ENCODE data around the gene CHFR. TPM values are rescaled to one million over a fixed set of nuclear protein-coding genes. Genes with fewer than 3 reads are reported as not detected.
"Not testable (repeated sequence)": the region's sequence is repeated elsewhere in the genome, so short reads cannot be mapped to it uniquely, and the experiment has no call there.

Gene CHFR
- total RNA-seq, 1 donor from 2014 or later: 55.0 TPM

DNA sequence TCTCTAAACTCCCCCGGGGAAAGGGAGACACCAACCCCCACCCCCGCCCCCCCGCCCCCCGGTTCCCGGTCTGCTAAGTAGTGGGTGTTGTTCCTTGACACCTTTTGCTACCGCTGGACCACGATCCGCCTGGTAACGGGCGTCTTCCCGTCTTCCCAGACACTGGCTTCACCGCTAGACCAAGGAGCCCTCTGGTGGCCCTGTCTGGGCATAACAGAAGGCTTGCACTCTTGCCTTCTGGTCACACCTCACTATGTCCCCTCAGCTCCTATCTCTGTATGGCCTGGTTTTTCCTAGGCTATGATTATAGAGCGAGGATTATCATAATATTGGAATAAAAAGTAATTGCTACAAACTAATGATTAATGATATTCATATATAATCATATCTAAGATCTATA lies 78.0 kb downstream of the CHFR start:
- H3K9me3 Mint-ChIP-seq; H3K4me3 Mint-ChIP-seq (ENCODE audit: low read depth); DNase-seq (ENCODE audit: low spot score); intact Hi-C loops (cut with micrococcal nuclease); H3K27me3 Mint-ChIP-seq (ENCODE audit: low read depth); H3K27ac Mint-ChIP-seq: not testable (repeated sequence)
- Mint-ChIP-seq H3K36me3 (ENCODE audit: low read depth) (peaks cover 69% of the 10 kb centered on the region), H3K4me1 (ENCODE audit: low read depth) (peaks cover 20% of the 10 kb centered on the region)

- Mint-ChIP-seq H3K27ac (no peak overlapping the region), H3K4me3 (ENCODE audit: low read depth) (no peak overlapping the region), H3K9me3 (peaks cover 5% of the 10 kb centered on the region), H3K4me1 (ENCODE audit: low read depth) (peaks cover 17% of the 10 kb centered on the region), H3K27me3 (ENCODE audit: low read depth) (no peaks in the 10 kb centered on the region), H3K36me3 (ENCODE audit: low read depth) (peaks cover 75% of the 10 kb centered on the region)
- DNase-seq (ENCODE audit: low spot score): no peak
- intact Hi-C loops (cut with micrococcal nuclease): no loop called here
Observed at GRCh38 chr12:132807295-132808092, 79.9 kb downstream of the CHFR start.

- Mint-ChIP-seq H3K27me3 (ENCODE audit: low read depth) (no peaks in the 10 kb centered on the region), H3K36me3 (ENCODE audit: low read depth) (peaks cover 72% of the 10 kb centered on the region), H3K9me3 (peaks cover 5% of the 10 kb centered on the region), H3K4me3 (ENCODE audit: low read depth) (no peak overlapping the region), H3K4me1 (ENCODE audit: low read depth) (peaks cover 14% of the 10 kb centered on the region), H3K27ac (no peak overlapping the region)
- intact Hi-C loops (cut with micrococcal nuclease): no loop called here
- DNase-seq (ENCODE audit: low spot score): no peak
Observed at GRCh38 chr12:132806857-132807256, 80.5 kb downstream of the CHFR start.

DNA sequence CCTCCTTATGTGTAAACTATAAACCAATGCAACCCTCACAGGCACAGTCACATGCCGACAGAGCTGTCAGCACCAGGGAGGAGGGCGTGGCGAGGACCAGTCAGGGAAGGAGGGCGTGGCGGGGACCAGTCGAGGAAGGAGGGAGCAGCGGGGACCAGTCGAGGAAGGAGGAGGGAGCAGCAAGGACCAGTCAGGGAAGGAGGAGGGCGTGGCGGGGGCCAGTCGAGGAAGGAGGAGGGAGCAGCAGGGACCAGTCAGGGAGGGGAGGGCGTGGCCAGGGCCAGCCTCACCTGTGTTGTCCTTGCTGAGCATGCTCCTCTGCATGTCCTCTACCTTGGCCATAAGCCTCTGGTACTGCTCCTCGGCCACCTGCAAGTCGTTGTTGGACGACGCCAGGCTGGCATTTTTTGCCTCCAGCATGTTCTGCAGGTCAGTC lies 83.0 kb downstream of the CHFR start:
- Mint-ChIP-seq H3K9me3 (no peaks in the 10 kb centered on the region), H3K27me3 (ENCODE audit: low read depth) (no peaks in the 10 kb centered on the region), H3K4me1 (ENCODE audit: low read depth) (peaks cover 10% of the 10 kb centered on the region), H3K4me3 (ENCODE audit: low read depth) (no peak overlapping the region), H3K36me3 (ENCODE audit: low read depth) (peaks cover 72% of the 10 kb centered on the region), H3K27ac (no peak overlapping the region)
- no peak for DNase-seq (ENCODE audit: low spot score)
- intact Hi-C loops (cut with micrococcal nuclease): no loop called here

DNA sequence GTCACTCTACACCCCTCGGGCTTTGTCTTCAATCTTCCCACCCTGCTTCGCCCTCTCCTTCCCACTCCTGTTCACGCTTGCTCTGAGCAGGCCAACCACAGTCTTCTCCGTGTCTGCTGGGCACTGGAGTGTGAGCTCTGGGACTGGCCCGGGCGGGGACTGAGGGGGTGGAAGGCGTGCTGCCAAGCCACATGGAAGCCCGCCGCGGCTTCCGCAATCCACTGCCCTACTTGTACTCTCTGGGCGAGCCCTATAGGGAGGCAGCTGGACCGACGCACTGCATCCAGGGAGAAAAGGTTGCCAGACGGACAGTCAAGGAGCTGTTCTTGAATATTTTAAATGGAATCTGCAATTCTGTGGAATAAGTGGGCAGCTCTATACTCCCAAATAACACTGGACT lies 83.5 kb downstream of the CHFR start:
- Mint-ChIP-seq H3K27ac (no peak overlapping the region), H3K9me3 (no peaks in the 10 kb centered on the region)
- intact Hi-C loops (cut with micrococcal nuclease): no loop called here

GRCh38 chr12:132803125-132803524 lies 84.3 kb downstream of the CHFR start:
- no peak for DNase-seq (ENCODE audit: low spot score)
- H3K4me3 Mint-ChIP-seq (ENCODE audit: low read depth): no peak overlapping the region
- no peaks in the 10 kb centered on the region for H3K9me3 Mint-ChIP-seq
- H3K27me3 Mint-ChIP-seq (ENCODE audit: low read depth): no peaks in the 10 kb centered on the region
- no peak overlapping the region for H3K27ac Mint-ChIP-seq
- peaks cover 10% of the 10 kb centered on the region for H3K4me1 Mint-ChIP-seq (ENCODE audit: low read depth)
- peaks cover 62% of the 10 kb centered on the region for H3K36me3 Mint-ChIP-seq (ENCODE audit: low read depth)
- intact Hi-C loops (cut with micrococcal nuclease): no loop called here

More for the DNA sequence above, 83.5 kb downstream of the CHFR start:
- DNase-seq (ENCODE audit: low spot score): no peak
- Mint-ChIP-seq H3K36me3 (ENCODE audit: low read depth) (peaks cover 70% of the 10 kb centered on the region), H3K4me1 (ENCODE audit: low read depth) (peaks cover 10% of the 10 kb centered on the region), H3K27me3 (ENCODE audit: low read depth) (no peaks in the 10 kb centered on the region), H3K4me3 (ENCODE audit: low read depth) (no peak overlapping the region)

DNA sequence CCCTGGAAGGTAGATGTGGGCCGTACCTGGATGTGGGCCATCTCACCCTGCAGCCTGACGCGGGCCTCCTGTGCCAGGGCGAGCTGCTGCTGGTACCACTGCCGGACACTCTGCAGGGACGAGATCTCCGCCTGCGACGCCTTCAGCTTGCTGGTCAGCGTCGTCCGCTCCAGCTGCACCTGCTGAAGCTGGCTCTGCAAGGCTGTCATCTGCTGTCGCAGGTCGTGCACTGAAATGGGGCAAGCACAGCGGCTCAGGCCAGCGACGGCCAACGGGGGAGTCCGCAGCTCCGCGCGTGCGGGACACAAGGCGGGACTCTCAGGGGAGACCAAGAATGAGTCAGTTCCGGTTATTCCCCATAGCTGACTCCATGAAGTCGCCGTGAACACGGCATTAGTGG lies 85.7 kb downstream of the CHFR start:
- Mint-ChIP-seq H3K9me3 (no peaks in the 10 kb centered on the region), H3K36me3 (ENCODE audit: low read depth) (peaks cover 60% of the 10 kb centered on the region), H3K27me3 (ENCODE audit: low read depth) (no peaks in the 10 kb centered on the region), H3K4me3 (ENCODE audit: low read depth) (no peak overlapping the region), H3K27ac (no peak overlapping the region), H3K4me1 (ENCODE audit: low read depth) (peaks cover 5% of the 10 kb centered on the region)
- DNase-seq (ENCODE audit: low spot score): no peak
- intact Hi-C loops (cut with micrococcal nuclease): no loop called here

DNA sequence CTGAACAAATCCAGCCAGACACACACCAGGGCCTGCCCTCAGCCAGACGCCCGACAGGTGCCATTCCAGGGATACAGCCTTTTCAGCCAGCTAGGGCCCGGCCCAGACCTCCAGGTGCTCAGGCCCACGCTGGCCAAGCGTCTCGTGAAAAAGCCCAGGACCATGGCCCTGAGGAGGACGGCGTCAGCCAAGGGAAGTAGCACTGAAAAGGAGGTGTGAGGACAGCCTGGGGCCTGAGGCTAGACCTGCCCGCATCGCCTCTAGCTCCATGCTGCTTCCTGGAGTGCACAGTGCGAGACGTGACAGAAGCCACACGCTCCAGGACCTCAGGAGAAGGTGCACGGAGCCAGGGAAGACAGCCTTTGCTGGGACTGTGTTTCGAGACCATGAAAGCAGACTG lies 88.6 kb downstream of the CHFR start:
- no peak for DNase-seq (ENCODE audit: low spot score)
- H3K27ac Mint-ChIP-seq: no peak overlapping the region
- H3K9me3 Mint-ChIP-seq: no peaks in the 10 kb centered on the region
- H3K4me1 Mint-ChIP-seq (ENCODE audit: low read depth): no peaks in the 10 kb centered on the region
- intact Hi-C loops (cut with micrococcal nuclease): no loop called here
- H3K27me3 Mint-ChIP-seq (ENCODE audit: low read depth): no peaks in the 10 kb centered on the region
- H3K4me3 Mint-ChIP-seq (ENCODE audit: low read depth): no peak overlapping the region
- peaks cover 69% of the 10 kb centered on the region for H3K36me3 Mint-ChIP-seq (ENCODE audit: low read depth)

GRCh38 chr12:132797820-132798570 lies 89.4 kb downstream of the CHFR start:
- intact Hi-C loops (cut with micrococcal nuclease): no loop called here
- no peaks in the 10 kb centered on the region for H3K4me1 Mint-ChIP-seq (ENCODE audit: low read depth)
- no peaks in the 10 kb centered on the region for H3K9me3 Mint-ChIP-seq
- no peak overlapping the region for H3K4me3 Mint-ChIP-seq (ENCODE audit: low read depth)
- DNase-seq (ENCODE audit: low spot score): no peak
- H3K36me3 Mint-ChIP-seq (ENCODE audit: low read depth): peaks cover 63% of the 10 kb centered on the region
- H3K27ac Mint-ChIP-seq: no peak overlapping the region
- no peaks in the 10 kb centered on the region for H3K27me3 Mint-ChIP-seq (ENCODE audit: low read depth)

GRCh38 chr12:132795847-132796246 lies 91.6 kb downstream of the CHFR start:
- DNase-seq (ENCODE audit: low spot score): no peak
- H3K27ac Mint-ChIP-seq: no peak overlapping the region
- no peaks in the 10 kb centered on the region for H3K9me3 Mint-ChIP-seq
- H3K36me3 Mint-ChIP-seq (ENCODE audit: low read depth): peaks cover 61% of the 10 kb centered on the region
- no peak overlapping the region for H3K4me3 Mint-ChIP-seq (ENCODE audit: low read depth)
- H3K27me3 Mint-ChIP-seq (ENCODE audit: low read depth): no peaks in the 10 kb centered on the region
- intact Hi-C loops (cut with micrococcal nuclease): no loop called here
- no peaks in the 10 kb centered on the region for H3K4me1 Mint-ChIP-seq (ENCODE audit: low read depth)

- DNase-seq (ENCODE audit: low spot score); H3K9me3 Mint-ChIP-seq; H3K27ac Mint-ChIP-seq; intact Hi-C loops (cut with micrococcal nuclease); H3K4me1 Mint-ChIP-seq (ENCODE audit: low read depth); H3K4me3 Mint-ChIP-seq (ENCODE audit: low read depth); H3K27me3 Mint-ChIP-seq (ENCODE audit: low read depth): not testable (repeated sequence)
- H3K36me3 Mint-ChIP-seq (ENCODE audit: low read depth): peaks cover 68% of the 10 kb centered on the region
Observed at GRCh38 chr12:132791940-132792339, 95.5 kb downstream of the CHFR start.

- Mint-ChIP-seq H3K4me1 (ENCODE audit: low read depth) (no peaks in the 10 kb centered on the region), H3K4me3 (ENCODE audit: low read depth) (no peak overlapping the region), H3K27ac (no peak overlapping the region), H3K36me3 (ENCODE audit: low read depth) (peaks cover 67% of the 10 kb centered on the region), H3K27me3 (ENCODE audit: low read depth) (no peaks in the 10 kb centered on the region), H3K9me3 (no peaks in the 10 kb centered on the region)
- DNase-seq (ENCODE audit: low spot score): no peak
- intact Hi-C loops (cut with micrococcal nuclease): no loop called here
Observed at GRCh38 chr12:132789099-132789471, 98.3 kb downstream of the CHFR start.

DNA sequence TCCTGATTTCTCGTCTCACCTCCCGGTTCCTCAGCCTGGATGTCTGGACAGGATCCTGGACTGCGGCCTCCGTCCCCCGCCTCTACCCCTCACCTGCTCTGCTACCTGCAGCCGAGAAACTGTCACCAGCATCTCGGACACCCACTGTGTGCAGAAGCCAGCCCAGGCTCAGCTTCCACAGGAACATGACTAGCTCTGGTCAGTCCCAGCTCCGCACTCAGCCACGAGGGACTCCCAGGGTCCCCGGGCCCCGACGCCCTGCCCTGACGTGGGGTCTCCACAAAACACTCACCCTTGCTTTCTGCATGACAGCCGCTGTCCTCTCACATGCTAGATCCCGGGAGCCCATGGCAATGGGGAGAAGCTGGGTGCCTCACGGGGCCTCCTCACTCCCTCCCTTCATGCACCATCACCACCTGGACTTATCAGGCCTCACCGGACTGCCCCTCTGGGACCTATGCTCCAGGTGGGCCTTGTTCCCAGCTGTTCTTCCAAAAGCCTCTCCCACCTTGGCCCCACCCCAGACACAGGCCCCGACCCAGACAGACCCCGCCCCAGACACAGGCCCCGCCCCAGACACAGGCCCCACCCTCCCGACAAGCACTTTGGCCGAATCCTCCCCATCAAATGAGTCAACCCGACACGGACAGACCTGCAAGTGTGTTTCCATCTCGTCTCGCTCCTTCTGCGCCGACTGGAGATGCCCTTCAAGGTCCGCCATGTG lies 98.9 kb downstream of the CHFR start:
- DNase-seq (ENCODE audit: low spot score): no peak
- Mint-ChIP-seq H3K27ac (no peak overlapping the region), H3K36me3 (ENCODE audit: low read depth) (peaks cover 66% of the 10 kb centered on the region), H3K9me3 (no peaks in the 10 kb centered on the region), H3K27me3 (ENCODE audit: low read depth) (no peaks in the 10 kb centered on the region), H3K4me3 (ENCODE audit: low read depth) (no peak overlapping the region), H3K4me1 (ENCODE audit: low read depth) (no peaks in the 10 kb centered on the region)
- intact Hi-C loops (cut with micrococcal nuclease): no loop called here

All from activated T-helper 2 cell treated with anti-CD3 and anti-CD28 coated beads, Interferon-gamma antibody, Interleukin-2, Interleukin-4, amounts not matched to agents 10 μg/mL and 5 μg/mL and 100 μg/mL, durations not matched to agents 14 hours and 24 hours and 36 hours (primary cell).